OCI-LY7 (cell line): ENCODE measurements around the gene ZXDC. TPM values are rescaled to one million over a fixed set of nuclear protein-coding genes. Genes with fewer than 3 reads are reported as not detected.

Experiments
- BruUV-seq: library from RNA; stranded (reverse); fragments of 400-500 nt; replicated peaks from 2 replicates; lab custom pipeline; 2021; lab: Mats Ljungman, UMichigan
- CTCF ChIA-PET: fragments of 300-600 bp; sonication (Branson Sonifier 250); formaldehyde crosslinking; loops from one replicate; lab custom pipeline; 2022; ENCODE audit warnings: antibody characterized with exemption; ENCODE audit not compliant: unreplicated experiment; lab: Charles Lee
- POLR2A ChIA-PET: fragments of 300-600 bp; sonication (Branson Sonifier 250); formaldehyde crosslinking; loops from one replicate; lab custom pipeline; 2022; ENCODE audit warnings: antibody characterized with exemption; lab: Charles Lee
- DNase-seq: peaks from one replicate; pipeline ENCODE4 v3.0.0-alpha.2; 2015; ENCODE audit warnings: low spot score
- H2AFZ ChIP-seq: fragments of 200-600 bp; sonication (generic), shearing (Covaris generic); 2 replicates; pipeline ENCODE4 v1.6.1; 2014; ENCODE audit warnings: mild to moderate bottlenecking, antibody characterized with exemption, low read length, moderate library complexity
- H3K27ac ChIP-seq: fragments of 200-600 bp; sonication (generic); 2 replicates; pipeline ENCODE4 v1.5.1; 2014; ENCODE audit warnings: mixed run types, low read depth, mild to moderate bottlenecking, moderate library complexity, low read length, inconsistent platforms; ENCODE audit not compliant: poor library complexity, severe bottlenecking
- H3K36me3 ChIP-seq: fragments of 200-600 bp; sonication (generic); 2 replicates; pipeline ENCODE4 v1.6.1; 2014; ENCODE audit warnings: mild to moderate bottlenecking, antibody characterized with exemption, low read length, moderate library complexity, mixed read lengths; ENCODE audit not compliant: insufficient read depth
- H3K4me1 ChIP-seq: fragments of 200-600 bp; sonication (generic); 2 replicates; pipeline ENCODE4 v1.5.1; 2014; ENCODE audit warnings: mild to moderate bottlenecking, low read length; ENCODE audit not compliant: insufficient read depth, poor library complexity, severe bottlenecking
- H3K4me2 ChIP-seq: fragments of 200-600 bp; sonication (generic); 2 replicates; pipeline ENCODE4 v1.6.1; 2014; ENCODE audit warnings: mild to moderate bottlenecking, low read length
- H3K4me3 ChIP-seq: fragments of 200-600 bp; sonication (generic); 2 replicates; pipeline ENCODE4 v1.5.1; 2014; ENCODE audit warnings: mild to moderate bottlenecking, low read depth, low read length; ENCODE audit not compliant: poor library complexity, severe bottlenecking
- H3K79me2 ChIP-seq: fragments of 200-600 bp; sonication (generic); 2 replicates; pipeline ENCODE4 v1.6.1; 2016; ENCODE audit warnings: low read depth, mild to moderate bottlenecking, low read length, moderate library complexity, mixed read lengths; ENCODE audit not compliant: insufficient read depth
- H3K9me2 ChIP-seq: fragments of 200-600 bp; sonication (generic); 2 replicates; pipeline ENCODE4 v1.6.1; 2016; ENCODE audit warnings: mild to moderate bottlenecking, low read length, mixed read lengths; ENCODE audit not compliant: insufficient read depth
- H3K9me3 ChIP-seq: fragments of 200-600 bp; sonication (generic); 2 replicates; pipeline ENCODE4 v1.6.1; 2014; ENCODE audit warnings: mild to moderate bottlenecking, mixed run types, low read length, mixed read lengths
- H4K20me1 ChIP-seq: fragments of 200-600 bp; sonication (generic); 2 replicates; pipeline ENCODE4 v1.6.1; 2014; ENCODE audit warnings: mild to moderate bottlenecking, antibody characterized with exemption, low read length, moderate library complexity, mixed read lengths; ENCODE audit not compliant: insufficient read depth
- CTCF ChIP-seq: fragments of 200-600 bp; sonication (generic); conservative IDR thresholded peaks from 2 replicates; pipeline ENCODE4 v1.5.1; 2014; ENCODE audit warnings: mild to moderate bottlenecking, antibody characterized with exemption, low read length, moderate library complexity, mixed read lengths
- EZH2phosphoT487 ChIP-seq: fragments of 200-600 bp; sonication (generic); IDR thresholded peaks from 2 replicates; pipeline ENCODE4 v1.6.1; 2018; ENCODE audit warnings: low read depth, borderline replicate concordance, mild to moderate bottlenecking, mixed run types, antibody characterized with exemption, low read length, moderate library complexity, mixed read lengths
- intact Hi-C: fragments of 100-400 bp; cut with micrococcal nuclease; formaldehyde crosslinking; loops from one replicate; pipeline ENCODE4 v1.10.0; 2022; ENCODE audit not compliant: unreplicated experiment
- total RNA-seq, 2 experiments: library from RNA; depleted of rRNA in 1 of 2; stranded (reverse); fragments of >200 nt in 1 of 2; shearing (Covaris generic) in 1 of 2; gene quantifications; 2 replicates each; pipeline ENCODE4 v1.2.3, GENCODE V29; 2014 to 2022

ZXDC gene
- total RNA-seq, 2 experiments from 2014 or later: 32.2 to 34.9 TPM

DNA sequence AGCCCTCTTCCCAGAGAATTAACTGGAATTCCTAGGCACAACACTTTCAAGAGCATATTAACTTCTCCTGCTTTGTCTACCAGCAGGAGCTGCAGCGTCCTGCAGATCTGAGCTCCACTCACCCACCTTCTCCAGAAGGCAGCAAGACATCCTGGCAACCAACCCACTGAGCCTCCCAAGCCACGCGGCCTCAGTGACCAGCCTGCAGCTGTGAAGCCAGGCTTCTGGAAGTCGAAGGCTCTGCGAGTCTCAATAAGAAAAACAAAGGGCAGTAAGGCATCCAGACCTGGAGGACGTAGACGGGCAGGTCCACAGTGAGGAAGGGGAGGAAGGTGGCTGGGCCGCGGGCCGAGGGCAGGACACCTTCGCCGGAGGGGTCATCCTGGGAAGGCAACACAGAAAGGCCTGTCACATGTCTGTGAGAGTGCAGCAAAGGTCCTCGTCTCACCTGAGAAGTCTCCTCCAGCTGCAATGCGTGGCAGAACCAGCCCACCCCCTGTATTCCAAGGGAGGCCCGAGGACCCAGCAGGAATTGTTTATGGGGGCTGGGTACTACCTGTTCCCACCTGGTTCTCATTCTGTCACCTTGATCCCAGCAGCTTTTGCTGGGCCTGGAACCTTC lies 36.2 kb downstream of the ZXDC start:
- H3K79me2 ChIP-seq: no peaks in the 10 kb centered on the region
- H2AFZ ChIP-seq: no peak overlapping the region
- H3K4me1 ChIP-seq: no peaks in the 10 kb centered on the region
- no peaks in the 10 kb centered on the region; the same call in 1 of the 2 replicates for H4K20me1 ChIP-seq
- ChIA-PET CTCF (interaction anchor here (0.6 kb wide), 1 partner anchor 13 kb away, joined by 3 read pairs; no protein-coding TSS in a partner anchor), POLR2A (interaction anchor here (0.9 to 1.1 kb wide), 2 partner anchors 12 to 81 kb away, joined by 3 read pairs; no protein-coding TSS in a partner anchor)
- DNase-seq: no peak
- no peaks in the 10 kb centered on the region for H3K9me3 ChIP-seq
- TF ChIP-seq EZH2phosphoT487 (no peak), CTCF (no peak)
- no peak overlapping the region for H3K27ac ChIP-seq
- intact Hi-C loops: no loop called here
- H3K36me3 ChIP-seq: peaks cover 13% of the 10 kb centered on the region; the same call in 1 of the 2 replicates
- no peak overlapping the region for H3K4me2 ChIP-seq
- no peak overlapping the region for H3K4me3 ChIP-seq
- no peaks in the 10 kb centered on the region for H3K9me2 ChIP-seq
- BruUV-seq: no TSS peak

DNA sequence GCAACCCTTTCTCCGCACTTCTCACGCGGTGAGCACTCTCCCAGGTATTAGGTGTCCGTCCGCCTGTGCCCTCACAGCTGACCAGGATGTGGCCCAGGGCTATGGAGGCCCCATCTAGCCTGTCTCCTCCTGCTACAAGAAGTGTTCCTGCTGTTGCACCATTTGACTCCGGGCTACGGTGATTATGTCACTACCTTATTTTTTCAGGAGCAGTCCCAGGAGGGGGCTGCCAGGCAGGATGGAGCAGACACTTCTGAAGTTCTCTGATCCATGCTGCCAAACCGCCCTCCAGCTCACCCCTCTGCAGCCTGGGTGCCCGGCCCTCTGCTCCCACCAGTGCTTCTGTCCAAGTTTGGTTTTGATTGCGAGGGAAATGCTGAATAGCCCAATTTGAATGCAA lies 36.9 kb downstream of the ZXDC start:
- no peak for DNase-seq
- Histone ChIP-seq H3K4me3 (no peak overlapping the region), H2AFZ (no peak overlapping the region), H3K79me2 (no peaks in the 10 kb centered on the region), H3K4me2 (no peak overlapping the region), H3K27ac (no peak overlapping the region), H3K36me3 (peaks cover 13% of the 10 kb centered on the region; the same call in 1 of the 2 replicates), H3K9me2 (no peaks in the 10 kb centered on the region), H3K9me3 (no peaks in the 10 kb centered on the region), H3K4me1 (no peaks in the 10 kb centered on the region), H4K20me1 (no peaks in the 10 kb centered on the region; the same call in 1 of the 2 replicates)
- TF ChIP-seq EZH2phosphoT487: no peak
- no peak for TF ChIP-seq CTCF
- ChIA-PET CTCF (no interaction called here), POLR2A (interaction anchor here (0.9 to 1.1 kb wide), 2 partner anchors 13 to 80 kb away, joined by 3 read pairs; no protein-coding TSS in a partner anchor)
- intact Hi-C loops: no loop called here
- BruUV-seq: no TSS peak

DNA sequence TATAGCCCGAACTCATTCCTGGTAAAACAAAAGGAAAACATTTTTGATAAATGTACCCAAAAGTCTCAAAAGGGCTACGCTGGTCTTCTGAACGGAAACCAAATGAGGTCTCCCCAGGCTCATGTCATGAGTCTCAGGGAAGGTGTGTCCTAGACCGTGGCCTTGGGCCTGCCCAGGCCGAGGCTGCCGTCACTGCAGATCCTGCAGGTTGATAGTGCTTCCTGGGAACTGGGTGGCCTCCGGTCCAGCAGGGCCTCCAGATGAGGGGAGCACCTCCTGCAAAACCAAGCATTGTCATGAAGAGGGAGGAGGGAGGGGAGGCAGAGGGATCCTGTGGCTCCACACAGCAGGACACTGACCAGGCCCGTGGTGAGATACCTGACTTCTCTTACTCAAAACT lies 37.5 kb downstream of the ZXDC start:
- Histone ChIP-seq H3K4me2 (no peak overlapping the region), H2AFZ (no peak overlapping the region), H3K4me3 (no peak overlapping the region), H3K79me2 (no peaks in the 10 kb centered on the region), H3K27ac (no peak overlapping the region), H3K4me1 (no peaks in the 10 kb centered on the region), H3K9me3 (no peaks in the 10 kb centered on the region), H3K9me2 (no peaks in the 10 kb centered on the region), H3K36me3 (peaks cover 13% of the 10 kb centered on the region; the same call in 1 of the 2 replicates), H4K20me1 (no peaks in the 10 kb centered on the region; the same call in 1 of the 2 replicates)
- TF ChIP-seq EZH2phosphoT487: no peak
- no peak for TF ChIP-seq CTCF
- no peak for DNase-seq
- BruUV-seq: no TSS peak
- intact Hi-C loops: no loop called here
- CTCF ChIA-PET: no interaction called here
- POLR2A ChIA-PET: interaction anchor here (0.9 to 1.1 kb wide), 2 partner anchors 13 to 80 kb away, joined by 3 read pairs; no protein-coding TSS in a partner anchor
